ENCODE data around the gene CEP112.

GRCh38 chr17:66091445-66092080 is 100.4 kb downstream of the CEP112 start:
- TF ChIP-seq CTCF (conservative IDR thresholded peaks at IDR 0.05) (no peak), ZFX (IDR thresholded peaks at IDR 0.05) (no peak)

Data from C4-2B (cell line).